ENCODE measurements around the gene PRRX1.

Gene PRRX1

DNA sequence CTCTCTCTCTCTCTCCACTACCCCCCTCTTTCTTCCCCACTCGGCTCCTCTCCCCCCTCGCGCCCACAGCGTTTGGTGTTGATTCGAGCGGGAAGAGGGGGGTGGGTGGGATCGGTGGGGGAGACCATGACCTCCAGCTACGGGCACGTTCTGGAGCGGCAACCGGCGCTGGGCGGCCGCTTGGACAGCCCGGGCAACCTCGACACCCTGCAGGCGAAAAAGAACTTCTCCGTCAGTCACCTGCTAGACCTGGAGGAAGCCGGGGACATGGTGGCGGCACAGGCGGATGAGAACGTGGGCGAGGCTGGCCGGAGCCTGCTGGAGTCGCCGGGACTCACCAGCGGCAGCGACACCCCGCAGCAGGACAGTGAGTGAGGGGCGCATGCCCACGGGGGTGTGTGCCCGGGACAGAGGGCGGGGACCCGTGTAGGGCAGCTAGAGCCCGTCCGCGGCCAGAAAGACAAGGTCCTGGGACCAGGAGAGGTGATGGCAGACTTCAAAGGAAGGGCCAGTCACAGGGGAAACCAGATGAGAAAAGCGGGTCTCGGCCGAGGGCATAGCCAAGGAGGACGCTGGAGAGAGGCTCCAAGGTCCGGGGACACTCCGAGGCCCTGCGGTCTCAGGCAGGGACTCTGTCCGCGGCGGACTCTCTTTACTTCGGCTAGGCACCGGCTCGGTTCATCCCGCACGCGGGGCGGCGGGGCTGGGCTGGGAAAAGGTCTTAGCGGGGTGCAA lies at the start of gene PRRX1:
TSS of gene PRRX1 (plus strand) at position 39 of the 735 bp plus-strand sequence. CDS start at position 127, 88 bp downstream.
- no peak for DNase-seq (ENCODE audit: low read depth in 3 of 3, low spot score in 1 of 3)

DNA sequence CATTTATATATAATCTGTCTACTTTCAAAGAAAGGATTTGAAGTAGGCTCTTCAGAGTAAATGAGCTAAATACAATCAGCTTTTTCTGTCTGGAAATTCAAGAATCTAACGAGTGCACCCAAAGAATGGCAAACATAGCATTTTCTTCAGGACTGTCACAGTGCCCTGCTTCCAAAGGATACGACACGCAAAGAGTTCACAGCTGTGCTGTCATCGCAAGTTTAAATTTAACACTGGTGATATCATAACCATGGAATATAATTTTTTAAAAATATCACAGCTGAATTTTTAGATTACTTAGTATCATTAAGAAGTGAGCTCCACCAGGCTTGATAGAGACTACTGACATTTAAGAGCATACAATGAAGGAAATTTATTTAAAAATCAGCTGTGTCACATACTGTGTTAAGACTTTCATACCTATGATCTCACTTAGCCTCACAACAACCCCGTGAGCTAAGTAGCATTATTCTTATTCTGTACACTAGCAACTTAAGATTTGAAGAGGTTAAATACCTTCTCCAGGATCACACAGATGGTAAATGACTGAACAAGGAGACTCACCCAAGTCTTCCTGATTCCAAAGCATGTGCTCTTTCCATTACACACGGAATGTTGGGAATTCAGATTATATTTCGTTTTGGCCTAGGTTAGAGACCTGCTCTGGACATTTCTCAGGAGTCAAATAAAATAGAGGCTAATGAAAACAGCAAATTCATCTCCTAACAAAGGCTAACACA lies 46.2 kb upstream of the PRRX1 start:
- no peak for DNase-seq (ENCODE audit: low read depth in 3 of 3, low spot score in 1 of 3)

DNA sequence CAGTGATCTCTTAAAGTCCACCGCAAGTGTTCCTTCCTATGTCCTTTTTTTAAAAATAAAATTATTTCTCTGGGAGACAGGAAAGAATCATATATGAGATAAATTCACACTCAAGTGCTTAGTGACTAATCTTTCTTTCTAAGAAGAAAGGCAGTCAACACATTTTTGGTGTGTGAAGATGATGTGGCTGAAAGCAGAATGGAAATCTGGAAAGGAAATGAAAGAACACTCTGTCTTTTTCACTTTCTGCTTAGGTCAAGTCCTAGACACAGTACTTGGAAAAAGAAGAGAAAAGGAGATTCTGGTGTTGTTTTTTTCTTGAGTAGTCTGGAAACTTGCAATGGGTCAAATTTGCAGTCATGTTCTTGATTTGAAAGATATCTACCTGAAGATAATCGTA lies 45.5 kb upstream of the PRRX1 start:
- no peak for DNase-seq (ENCODE audit: low read depth in 3 of 3, low spot score in 1 of 3)

DNA sequence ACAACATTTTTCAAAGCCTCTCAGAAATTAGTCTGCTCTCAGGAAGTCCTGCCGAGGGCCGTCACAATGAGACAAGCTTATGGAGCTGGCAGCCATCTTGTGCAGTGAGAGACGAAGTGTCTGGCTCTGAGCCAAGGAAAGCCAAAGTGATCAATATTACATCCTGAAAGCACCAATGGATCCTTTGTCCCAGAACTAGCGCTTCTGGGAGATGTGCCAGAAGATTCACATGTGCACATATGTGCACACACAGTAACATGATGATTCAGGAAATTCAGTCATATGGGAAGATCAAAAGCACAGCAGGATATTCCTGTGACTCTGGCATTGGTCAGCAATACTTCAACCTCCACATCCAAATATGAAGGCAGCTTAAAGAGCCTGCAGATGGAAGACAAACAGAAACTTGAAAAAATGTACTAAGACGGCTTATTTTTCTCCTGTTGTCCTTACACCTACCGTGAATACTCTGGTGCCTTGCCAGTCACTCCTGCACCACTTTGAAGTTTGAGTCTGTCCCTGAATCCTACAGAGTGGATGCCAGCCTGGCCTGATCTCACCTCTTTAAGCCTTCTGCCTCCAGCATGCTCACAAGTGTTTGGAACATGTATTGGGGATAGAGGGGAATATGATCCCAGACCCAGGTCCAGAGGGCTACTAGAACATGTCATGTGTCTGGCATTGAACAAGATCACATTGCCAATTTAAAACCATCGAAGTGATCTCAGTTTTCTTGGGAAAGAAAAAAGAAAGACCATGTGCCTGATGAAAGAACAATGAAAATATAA lies 44.5 kb upstream of the PRRX1 start:
- DNase-seq (ENCODE audit: low read depth in 3 of 3, low spot score in 1 of 3), result no peak

DNA sequence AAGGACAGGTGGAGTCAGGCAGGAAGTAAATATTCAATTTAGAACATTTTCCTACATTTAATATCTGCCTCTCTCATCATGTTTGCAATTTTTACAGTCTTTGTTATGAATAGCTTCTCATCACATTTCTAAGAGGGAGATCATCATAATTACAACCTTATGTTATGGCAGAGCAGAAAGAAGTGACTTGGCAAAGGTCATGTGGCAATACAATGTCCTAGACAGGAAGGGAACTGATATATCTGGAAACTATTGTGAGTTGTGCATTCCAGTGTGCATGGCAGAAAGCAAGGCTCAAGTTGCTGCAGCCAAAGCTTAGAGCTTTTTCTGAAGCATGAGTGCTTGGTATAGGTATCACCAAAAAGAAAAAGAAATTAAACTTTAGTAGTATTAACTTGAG lies 43.8 kb upstream of the PRRX1 start:
- DNase-seq (ENCODE audit: low read depth in 3 of 3, low spot score in 1 of 3), result no peak

DNA sequence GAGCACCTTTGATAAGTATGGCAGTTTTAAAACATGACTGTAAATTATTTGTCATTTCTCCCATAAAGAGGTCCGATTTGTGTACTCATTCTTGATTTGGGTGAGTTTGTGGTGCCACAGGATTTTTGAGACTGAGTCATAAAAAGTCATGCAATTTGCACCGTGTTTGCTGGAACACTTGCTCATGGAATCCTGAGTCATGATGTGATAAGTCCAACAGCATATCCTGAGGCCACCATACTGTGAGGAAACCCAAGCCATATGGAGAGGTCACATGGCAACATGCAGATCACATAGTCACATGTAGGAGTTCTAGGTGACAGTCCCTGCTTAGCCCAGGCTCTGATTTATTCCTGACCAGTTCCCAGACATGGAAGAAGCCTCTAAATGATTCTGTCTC lies 40.8 kb upstream of the PRRX1 start:
- no peak for DNase-seq (ENCODE audit: low read depth in 3 of 3, low spot score in 1 of 3)

DNA sequence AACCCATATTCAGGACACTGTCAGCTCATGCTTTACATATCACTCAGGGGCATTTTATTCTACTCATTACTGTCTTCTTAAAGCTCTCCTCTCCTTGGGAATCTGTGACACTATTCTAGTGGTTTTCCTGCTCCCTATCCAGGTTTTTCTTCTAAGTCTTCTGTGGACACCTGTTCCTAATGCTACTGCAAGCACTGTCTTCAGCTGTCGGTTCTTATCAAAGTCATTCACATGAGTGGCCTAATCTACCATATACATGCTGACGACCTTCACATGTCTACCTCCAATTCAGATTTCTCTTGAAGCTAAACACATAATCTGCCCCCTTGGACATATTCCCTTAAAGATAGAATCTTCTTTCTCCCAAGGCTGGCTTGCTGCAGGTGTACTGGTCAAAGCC lies 39.8 kb upstream of the PRRX1 start:
- DNase-seq (ENCODE audit: low read depth in 3 of 3, low spot score in 1 of 3), result no peak

DNA sequence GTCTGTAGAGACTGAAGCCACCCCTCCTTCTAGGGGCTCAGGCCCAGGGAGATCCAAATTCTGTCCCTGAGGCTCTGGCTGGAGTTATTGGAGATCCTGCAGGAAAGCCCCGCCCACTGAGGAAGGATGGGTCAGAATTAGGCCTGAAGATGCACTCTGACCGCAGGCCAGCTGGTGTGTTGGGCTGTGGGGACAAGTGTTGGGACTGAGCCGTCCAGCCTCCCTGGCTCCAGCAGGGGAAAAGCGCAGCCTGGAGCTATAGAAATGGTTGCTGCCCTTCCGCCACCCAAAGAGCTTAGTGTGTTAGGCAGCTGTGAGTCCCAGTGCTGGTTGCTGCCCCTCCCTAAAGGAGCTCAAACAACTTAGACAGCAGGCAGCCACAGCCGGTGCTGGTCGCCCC lies 33.0 kb upstream of the PRRX1 start:
- no peak for DNase-seq (ENCODE audit: low read depth in 3 of 3, low spot score in 1 of 3)

DNA sequence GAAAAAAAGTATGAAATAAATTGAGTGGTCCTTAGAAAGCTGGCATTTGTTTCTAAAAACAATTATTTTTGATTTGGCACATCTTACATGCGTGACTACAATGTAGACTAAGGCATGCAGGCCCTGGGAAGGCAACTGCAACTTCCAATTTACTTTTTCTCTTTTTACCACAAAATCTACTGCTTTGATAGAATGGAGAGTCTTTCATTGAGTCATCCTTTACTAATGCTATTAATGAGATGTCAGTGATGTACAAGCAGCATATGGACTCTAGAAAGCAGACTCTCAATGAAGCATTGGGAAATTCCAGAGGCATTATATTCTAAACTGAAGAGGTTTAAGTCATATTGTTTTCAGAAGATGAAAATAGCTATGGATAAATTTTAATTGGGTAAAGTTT lies 29.6 kb upstream of the PRRX1 start:
- no peak for DNase-seq (ENCODE audit: low read depth in 3 of 3, low spot score in 1 of 3)

DNA sequence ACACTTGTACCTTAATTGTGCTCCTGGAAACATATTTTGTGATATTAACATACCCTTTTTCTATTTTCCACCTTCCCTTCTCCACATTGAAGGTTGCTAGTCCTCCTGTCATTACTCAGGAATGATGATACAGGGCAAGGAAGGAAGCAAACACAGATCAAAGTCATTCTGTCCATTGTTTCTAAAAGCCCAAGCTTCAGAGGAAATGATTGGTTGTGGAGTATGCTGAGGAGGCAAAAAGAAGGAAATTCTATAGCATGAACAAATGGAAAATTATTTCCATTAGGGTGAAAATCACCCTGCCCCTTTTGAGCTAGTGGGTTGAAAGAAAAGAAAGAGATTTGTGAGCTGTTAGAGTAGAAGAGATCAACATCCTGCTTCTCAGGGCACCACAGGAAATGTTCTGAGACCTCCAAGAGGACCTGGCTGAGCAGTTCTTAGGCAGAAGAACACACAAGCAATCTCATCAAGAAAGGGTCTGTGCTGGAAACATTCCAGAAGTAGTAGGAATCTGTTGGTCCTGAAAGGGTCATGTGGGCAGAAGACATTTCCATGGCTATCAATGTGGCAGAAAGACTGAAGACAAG lies 29.0 kb upstream of the PRRX1 start:
- DNase-seq (ENCODE audit: low read depth in 3 of 3, low spot score in 1 of 3), result no peak

DNA sequence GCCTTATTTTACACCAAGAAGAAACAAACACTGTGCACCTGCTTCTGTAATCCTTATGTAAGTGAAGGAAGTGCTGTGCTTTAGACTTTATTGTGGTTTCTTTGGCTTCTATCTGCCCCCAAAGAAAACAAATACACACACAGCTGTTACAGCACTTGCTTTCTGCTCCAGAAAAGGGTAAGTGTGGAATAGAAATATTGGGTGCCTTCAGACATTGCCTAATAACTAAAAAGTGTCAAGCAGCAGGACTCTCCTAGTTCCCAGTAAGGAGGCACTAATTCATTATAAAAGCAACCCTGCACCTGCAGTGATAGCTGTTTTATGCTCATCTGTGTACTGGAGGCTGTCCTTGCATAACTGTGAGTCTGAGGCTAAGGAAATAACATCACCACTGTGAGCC lies 23.4 kb upstream of the PRRX1 start:
- no peak for DNase-seq (ENCODE audit: low read depth in 3 of 3, low spot score in 1 of 3)

DNA sequence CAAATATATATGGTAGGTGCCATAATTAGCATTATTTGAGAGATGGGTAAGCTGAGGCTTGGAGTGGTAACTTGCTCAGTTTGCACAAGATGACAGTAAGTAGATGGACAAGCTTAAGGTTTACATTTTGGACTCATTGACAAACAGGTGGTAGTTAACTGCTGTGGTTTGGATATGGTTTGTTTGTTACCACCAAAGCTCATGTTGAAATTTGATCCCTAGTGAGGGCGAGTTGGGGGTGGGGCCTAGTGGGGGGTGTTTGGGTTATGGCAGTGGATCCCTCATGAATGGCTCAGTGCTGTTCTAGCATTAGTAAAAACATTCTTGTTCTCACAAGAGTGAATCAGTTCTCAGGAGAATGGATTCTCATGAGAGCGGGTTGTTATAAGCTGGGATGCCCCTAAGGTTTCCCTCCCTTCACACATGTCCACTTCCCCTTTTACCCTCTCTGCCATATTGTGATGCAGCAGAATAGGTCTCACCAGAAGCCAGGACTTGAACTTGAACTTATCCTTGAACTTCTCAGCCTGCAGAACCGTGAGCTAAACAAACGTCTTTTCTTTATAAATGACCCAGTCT lies 6.6 kb upstream of the PRRX1 start:
- DNase-seq (ENCODE audit: low read depth in 3 of 3, low spot score in 1 of 3), result no peak

DNA sequence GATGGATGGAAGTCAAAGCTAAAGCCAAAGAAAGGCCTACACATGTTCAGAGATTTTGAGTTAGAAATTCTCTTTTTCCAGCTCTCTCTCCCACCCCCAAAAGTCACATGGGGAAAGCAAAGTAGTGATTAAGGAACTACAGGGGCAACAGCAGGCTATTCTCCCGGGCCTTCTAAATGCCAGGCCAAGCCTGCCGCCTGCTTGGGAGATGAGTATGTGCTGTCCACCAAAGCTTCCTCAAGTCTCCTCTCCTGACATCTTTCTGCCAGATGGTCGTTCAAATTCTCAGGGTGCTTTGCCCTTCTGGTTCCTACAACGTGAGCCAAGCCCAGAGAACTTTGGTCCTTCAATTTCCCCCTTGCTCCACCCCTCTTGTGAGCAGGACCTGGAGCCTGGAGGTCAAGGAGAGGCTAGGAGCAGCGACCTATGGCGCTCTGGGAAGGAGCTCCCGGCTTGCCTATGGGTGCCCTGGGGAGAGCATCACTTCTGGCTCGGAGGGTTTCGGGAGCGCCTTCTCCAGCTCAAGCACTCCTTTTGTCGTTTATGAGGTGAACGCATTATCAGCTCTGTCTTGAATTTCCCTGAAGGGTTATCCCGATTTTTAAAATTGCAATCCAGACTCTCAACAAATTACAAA lies 4.4 kb upstream of the PRRX1 start:
- DNase-seq (ENCODE audit: low read depth in 3 of 3, low spot score in 1 of 3), result no peak

DNA sequence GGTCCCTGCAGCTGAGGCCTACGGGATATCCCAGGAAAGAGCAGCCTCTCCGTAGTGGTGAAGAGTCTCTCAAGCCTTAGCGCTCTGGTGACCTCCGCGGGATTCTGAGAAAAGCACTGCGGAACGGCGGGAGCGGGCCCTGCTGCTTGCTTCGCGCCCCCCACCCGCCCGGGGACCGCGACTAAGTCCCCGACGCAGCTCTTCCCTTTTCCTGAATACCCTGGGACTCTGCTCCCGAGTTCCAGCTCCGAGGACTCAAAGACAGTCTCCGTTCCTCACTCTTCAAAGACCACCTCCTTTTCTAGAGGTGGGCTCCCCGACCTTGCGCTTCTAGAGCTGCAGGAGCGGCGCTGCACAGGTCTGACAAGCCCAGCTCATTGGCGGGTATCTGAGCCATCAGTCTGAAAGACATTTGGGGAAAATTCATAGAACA lies 3.6 kb upstream of the PRRX1 start:
- no peak for DNase-seq (ENCODE audit: low read depth in 3 of 3, low spot score in 1 of 3)

DNA sequence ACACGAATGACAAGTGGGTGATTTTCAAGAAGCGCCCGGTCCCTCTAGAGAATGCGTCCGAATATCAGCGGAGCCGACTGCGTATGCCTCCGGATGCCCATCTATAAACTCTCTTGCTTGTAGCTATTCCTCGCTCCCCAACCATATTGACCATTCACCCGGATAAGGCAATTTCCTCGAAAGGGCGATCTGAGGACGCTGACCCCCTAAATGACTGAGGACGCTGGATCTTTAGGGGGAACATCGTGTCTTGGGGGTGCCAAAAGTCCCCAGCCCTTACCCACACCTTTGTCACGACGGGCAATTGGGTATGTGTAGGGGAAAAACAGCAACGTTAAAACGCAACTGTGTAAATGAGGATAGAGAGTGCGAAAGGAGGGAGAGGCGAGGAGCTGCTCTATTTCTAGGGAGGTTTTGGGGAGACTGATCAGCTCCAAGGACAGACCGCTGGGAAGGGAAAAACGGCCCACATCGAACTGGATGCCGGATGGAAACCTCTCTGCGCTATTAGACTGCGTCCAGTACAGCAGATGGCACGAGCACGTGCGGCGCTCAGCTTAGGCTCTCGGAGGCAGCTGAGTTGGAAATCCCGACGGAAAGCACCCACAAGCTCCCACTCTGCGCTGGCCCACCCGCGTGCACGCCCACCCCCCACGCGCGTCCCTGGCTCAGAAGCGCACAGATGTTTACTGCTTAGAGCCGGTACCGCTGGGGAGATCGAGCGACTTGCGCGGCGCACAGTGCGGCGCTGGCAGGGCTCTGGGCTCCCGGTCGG lies 2.9 kb upstream of the PRRX1 start:
- DNase-seq (ENCODE audit: low read depth in 3 of 3, low spot score in 1 of 3), result no peak

DNA sequence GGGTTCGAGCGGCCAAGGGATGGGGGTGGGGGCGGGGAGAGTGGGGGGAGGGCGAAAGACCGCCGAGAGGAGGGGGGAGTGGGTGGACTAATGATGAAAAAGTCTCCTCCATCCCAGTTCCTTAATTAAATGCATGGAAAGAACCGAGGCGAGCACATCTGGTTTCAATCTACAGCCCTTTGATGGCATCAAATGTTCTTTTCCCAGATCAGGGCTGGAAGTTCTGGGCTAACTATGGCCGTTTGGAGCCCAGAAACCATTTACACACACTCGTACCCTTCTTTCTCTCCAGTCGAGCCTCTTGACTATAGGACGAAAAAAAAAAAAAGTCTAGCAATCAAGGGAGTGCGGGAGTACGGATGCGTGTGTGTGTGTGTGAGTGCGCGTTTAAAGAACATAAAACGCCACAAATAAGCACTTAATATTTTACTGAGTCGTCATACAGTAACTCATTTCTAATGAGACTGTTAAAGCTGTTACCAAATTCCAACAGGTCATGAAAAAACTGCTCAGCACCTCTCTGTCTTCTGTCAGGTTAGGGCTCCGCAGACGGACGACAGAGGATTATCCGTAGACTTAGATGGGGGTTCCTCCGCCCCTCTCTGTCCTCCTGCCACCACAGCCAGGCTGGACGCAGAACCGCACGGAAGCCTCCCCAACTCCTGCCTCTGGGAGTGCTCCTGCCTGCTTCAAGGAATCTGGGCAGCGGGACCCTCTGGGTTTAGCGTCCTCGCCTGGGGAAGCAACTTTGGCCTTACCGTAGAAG lies 2.1 kb upstream of the PRRX1 start:
- no peak for DNase-seq (ENCODE audit: low read depth in 3 of 3, low spot score in 1 of 3)

DNA sequence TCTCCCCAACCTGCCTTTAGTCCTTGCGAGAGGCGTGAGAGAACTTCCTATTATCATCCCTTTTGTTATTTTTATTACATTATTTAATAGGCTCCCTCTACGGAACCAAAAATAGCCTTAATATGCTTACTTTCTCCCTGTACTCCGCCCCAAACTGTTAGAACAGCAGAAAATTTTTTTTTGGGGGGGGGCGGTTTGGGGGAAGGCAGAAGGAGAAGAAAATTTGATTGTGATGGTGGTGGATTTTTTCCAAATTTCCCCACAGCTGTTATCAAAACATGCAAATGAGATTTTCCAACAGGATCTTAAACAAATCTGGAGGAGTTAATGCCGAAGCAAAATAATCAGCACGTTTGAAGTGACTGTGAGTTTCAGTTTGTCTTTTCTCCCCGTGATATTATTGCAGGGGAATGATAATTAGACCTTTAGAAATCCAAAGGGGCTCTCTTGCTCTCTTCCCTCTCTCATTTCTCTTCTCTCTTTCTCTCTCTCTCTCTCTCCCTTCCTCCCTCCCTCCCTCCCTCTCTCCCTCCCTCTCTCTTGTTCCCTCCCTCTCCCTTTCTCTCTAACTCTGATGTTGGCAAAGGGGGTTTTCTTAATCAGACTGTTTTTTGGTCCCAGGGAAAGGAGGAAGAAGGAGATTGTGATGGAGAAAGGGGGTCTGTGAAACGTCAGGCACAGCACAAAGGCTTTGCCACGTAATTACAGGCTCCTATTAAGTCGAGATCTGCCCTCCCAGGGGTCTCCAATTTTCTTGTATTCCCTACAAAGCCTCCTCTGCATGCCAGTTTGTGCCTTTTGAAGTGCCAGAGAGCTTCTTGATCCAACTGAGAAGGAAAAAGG lies 1.1 kb upstream of the PRRX1 start:
- DNase-seq (ENCODE audit: low read depth in 3 of 3, low spot score in 1 of 3), result no peak

DNA sequence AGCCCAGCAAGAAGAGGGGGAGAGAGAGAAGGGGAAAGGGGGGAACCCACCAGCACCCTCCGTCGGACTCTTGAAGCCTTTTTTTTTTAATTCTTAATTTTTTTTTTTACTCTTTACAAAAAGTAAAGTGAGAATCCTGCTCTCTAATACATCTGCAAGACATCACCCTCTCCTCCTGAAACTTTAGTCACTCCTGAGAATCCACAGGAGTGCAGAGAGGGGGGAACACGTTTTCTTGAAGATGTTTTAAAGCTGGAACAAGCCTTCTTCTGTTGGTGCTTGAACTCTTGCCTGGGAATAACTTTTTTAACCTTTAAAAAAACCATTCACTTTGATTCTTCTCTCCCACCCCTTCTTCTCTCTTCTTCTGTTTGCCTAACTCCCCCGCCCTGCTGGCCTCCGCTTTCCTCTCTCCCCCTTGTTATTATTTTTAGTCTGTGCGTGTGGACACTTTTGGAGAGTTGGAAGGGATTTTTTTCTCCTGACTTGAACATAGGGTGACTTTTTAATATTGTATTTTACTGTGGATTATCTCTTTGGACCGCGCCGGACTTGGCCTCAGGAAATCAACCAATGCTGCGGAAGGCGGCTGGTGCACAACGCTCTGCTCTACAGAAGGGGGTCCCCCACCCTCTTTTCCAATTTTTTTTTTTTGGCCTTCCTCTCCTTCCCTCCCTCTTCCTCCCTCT lies 383 bp upstream of the PRRX1 start:
- no peak for DNase-seq (ENCODE audit: low read depth in 3 of 3, low spot score in 1 of 3)
